PC-9 (cell line): ENCODE results near the gene GPATCH3.

Experiments used
- CTCF ChIP-seq: fragments of 200-600 bp; sonication (generic); conservative IDR thresholded peaks from 2 replicates; pipeline ENCODE4 v1.6.1; 2017; ENCODE audit warnings: mixed run types, antibody characterized with exemption, mild to moderate bottlenecking, moderate library complexity
- EZH2 ChIP-seq: fragments of 200-600 bp; sonication (generic); IDR thresholded peaks from 2 replicates; pipeline ENCODE4 v1.8.0; 2017; ENCODE audit warnings: antibody characterized with exemption, low read depth

GRCh38 chr1:26907071-26907917 lies 7.0 kb upstream of the GPATCH3 start:
- no peak for TF ChIP-seq CTCF
- no peak for TF ChIP-seq EZH2
